ENCODE measurements around the gene CLPSL2.

GRCh38 chr6:35751594-35751993 lies 24.8 kb upstream of the CLPSL2 start:
- TF ChIP-seq POLR2A (IDR thresholded peaks at IDR 0.05; ENCODE audit: low read depth, low read length) (no peak), POLR2AphosphoS5 (IDR thresholded peaks at IDR 0.05; ENCODE audit: low read depth, low read length) (no peak)

Measured in GM12892 (cell line).